Measurements from ENCODE around the gene RAVER1. TPM values are rescaled to one million over a fixed set of nuclear protein-coding genes. Genes with fewer than 3 reads are reported as not detected.
"Not testable (repeated sequence)": the region's sequence is repeated elsewhere in the genome, so short reads cannot be mapped to it uniquely, and the experiment has no call there.

Gene RAVER1
- total and polyA plus RNA-seq, 2 donors (not counting 1 experiment from before 2014, with no cell fraction given) = 21.0 to 62.7 TPM

GRCh38 chr19:10283301-10284064 lies 49.8 kb downstream of the RAVER1 start:
- H3K4me1 Mint-ChIP-seq = peaks cover 33% of the 10 kb centered on the region
- Histone ChIP-seq H3K9ac (ENCODE audit: low read length) (no peak overlapping the region), H3K79me2 (ENCODE audit: control insufficient read depth, insufficient read depth, low read length) (no peaks in the 10 kb centered on the region), H3K4me2 (replicated peaks; ENCODE audit: low read depth, low read length, poor library complexity, severe bottlenecking) (no peak overlapping the region), H3K4me3 (ENCODE audit: control extremely low read depth in 1 of 5, extremely low read depth in 1 of 5, insufficient read depth in 1 of 5, low read depth in 2 of 5, low read length in 4 of 5) (no peak overlapping the region), H4K20me1 (ENCODE audit: control insufficient read depth, insufficient read depth, low read length, poor library complexity, severe bottlenecking) (no peaks in the 10 kb centered on the region), H3K9me3 (ENCODE audit: control extremely low read depth in 1 of 3, control insufficient read depth in 2 of 3, insufficient read depth in 1 of 3, low read length in 2 of 3) (peaks cover 0 to 17% (median 0%) of the 10 kb centered on the region in 3 donors), H3K27ac (ENCODE audit: low read length in 2 of 2) (no peak overlapping the region), H3K4me1 (ENCODE audit: control insufficient read depth in 2 of 2, insufficient read depth in 2 of 2, low read length in 2 of 2) (peaks cover 29 to 31% of the 10 kb centered on the region in 2 donors), H2AFZ (ENCODE audit: insufficient read depth, low read depth, low read length, poor library complexity, severe bottlenecking) (no peak overlapping the region), H3K36me3 (replicated peaks in 1 of 2; ENCODE audit: control extremely low read depth in 1 of 2, control insufficient read depth in 1 of 2, extremely low read depth in 1 of 2, insufficient read depth in 2 of 2, low read length in 1 of 2) (peaks cover 2 to 33% of the 10 kb centered on the region in 2 experiments), H3K27me3 (replicated peaks in 1 of 4; ENCODE audit: control extremely low read depth in 1 of 4, control insufficient read depth in 3 of 4, insufficient read depth in 4 of 4, low read length in 3 of 4) (peaks cover 0 to 18% (median 10%) of the 10 kb centered on the region in 4 experiments)
- no peak overlapping the region for H3K4me3 Mint-ChIP-seq
- intact Hi-C loops (cut with micrococcal nuclease) = no loop called here
- H3K9me3 Mint-ChIP-seq (ENCODE audit: insufficient read depth) = no peaks in the 10 kb centered on the region
- ChIA-PET POLR2A (no interaction called here), CTCF (interaction anchor here (1.2 kb wide), 1 partner anchor 12 kb away, joined by 4 read pairs; the partner anchor contains the start of gene ICAM1)
- peaks cover 6% of the 10 kb centered on the region for H3K27me3 Mint-ChIP-seq
- H3K27ac Mint-ChIP-seq = no peak overlapping the region
- 87% methylated on average over 13 of the region's 23 CpGs for WGBS (ENCODE audit: insufficient coverage)
- DNase-seq (no peak), ATAC-seq (ENCODE audit: low read depth) (no peak)
- no peak for TF ChIP-seq EZH2 (IDR thresholded peaks at IDR 0.05; ENCODE audit: borderline replicate concordance, insufficient read depth, low read depth, low read length, poor library complexity, severe bottlenecking)
- TF ChIP-seq CTCF (IDR thresholded peaks at IDR 0.05) = no peak

- DNase-seq; H3K79me2 ChIP-seq (ENCODE audit: control insufficient read depth, insufficient read depth, low read length); H3K27ac ChIP-seq (ENCODE audit: low read length in 2 of 2); H3K9me3 Mint-ChIP-seq (ENCODE audit: insufficient read depth); H3K9ac ChIP-seq (ENCODE audit: low read length); H3K4me3 ChIP-seq (ENCODE audit: control extremely low read depth in 1 of 5, extremely low read depth in 1 of 5, insufficient read depth in 1 of 5, low read depth in 2 of 5, low read length in 4 of 5); H3K9me3 ChIP-seq (ENCODE audit: control extremely low read depth in 1 of 3, control insufficient read depth in 2 of 3, insufficient read depth in 1 of 3, low read length in 2 of 3); POLR2A ChIA-PET; ATAC-seq (ENCODE audit: low read depth); H3K4me3 Mint-ChIP-seq; H3K4me2 ChIP-seq (replicated peaks; ENCODE audit: low read depth, low read length, poor library complexity, severe bottlenecking); H3K27me3 Mint-ChIP-seq; H2AFZ ChIP-seq (ENCODE audit: insufficient read depth, low read depth, low read length, poor library complexity, severe bottlenecking); H3K27ac Mint-ChIP-seq; intact Hi-C loops (cut with micrococcal nuclease); H3K27me3 ChIP-seq (replicated peaks in 1 of 4; ENCODE audit: control extremely low read depth in 1 of 4, control insufficient read depth in 3 of 4, insufficient read depth in 4 of 4, low read length in 3 of 4); H4K20me1 ChIP-seq (ENCODE audit: control insufficient read depth, insufficient read depth, low read length, poor library complexity, severe bottlenecking): not testable (repeated sequence)
- CTCF ChIA-PET = interaction anchor here (0.6 kb wide), 1 partner anchor 23 kb away, joined by 4 read pairs; no protein-coding TSS in a partner anchor
- Histone ChIP-seq H3K4me1 (ENCODE audit: control insufficient read depth in 2 of 2, insufficient read depth in 2 of 2, low read length in 2 of 2) (peaks cover 15 to 16% of the 10 kb centered on the region in 2 donors), H3K36me3 (replicated peaks in 1 of 2; ENCODE audit: control extremely low read depth in 1 of 2, control insufficient read depth in 1 of 2, extremely low read depth in 1 of 2, insufficient read depth in 2 of 2, low read length in 1 of 2) (peaks cover 2 to 39% of the 10 kb centered on the region in 2 experiments)
- peaks cover 22% of the 10 kb centered on the region for H3K4me1 Mint-ChIP-seq
- 100% methylated on average over 2 of the region's 5 CpGs for WGBS (ENCODE audit: insufficient coverage)
Measured at GRCh38 chr19:10282043-10282442, 51.3 kb downstream of the RAVER1 start.
